H1 (cell line): ENCODE measurements around the gene GLB1L2.

Source experiments
- ATF3 ChIP-seq: IDR thresholded peaks from 2 replicates; pipeline ENCODE4 v1.6.1; 2011; ENCODE audit warnings: low read depth, mild to moderate bottlenecking, low read length; ENCODE audit not compliant: insufficient read depth
- CEBPB ChIP-seq: IDR thresholded peaks from 2 replicates; pipeline ENCODE4 v1.6.1; 2012; ENCODE audit warnings: low read depth, low read length
- CREB1 ChIP-seq: IDR thresholded peaks from 2 replicates; pipeline ENCODE4 v1.6.1; 2012; ENCODE audit warnings: inconsistent platforms
- CTCF ChIP-seq, 3 experiments: IDR thresholded peaks; 1 replicate in 2 of 3; 2 replicates in 1 of 3; pipeline versions ENCODE4 v1.5.1 to v1.6.1; 2011; ENCODE audit warnings: low read length in 3 of 3, mild to moderate bottlenecking in 3 of 3, inconsistent platforms in 2 of 3, low read depth in 1 of 3, moderate library complexity in 1 of 3; ENCODE audit not compliant: insufficient read depth in 1 of 3; ENCODE audit errors: control extremely low read depth in 1 of 3
- E2F6 ChIP-seq: IDR thresholded peaks from 2 replicates; pipeline ENCODE4 v1.6.1; 2012; ENCODE audit warnings: inconsistent platforms
- EGR1 ChIP-seq: IDR thresholded peaks from 2 replicates; pipeline ENCODE4 v1.6.1; 2011; ENCODE audit warnings: low read depth, low read length, borderline replicate concordance
- EP300 ChIP-seq, 2 experiments: IDR thresholded peaks; 1 replicate in 1 of 2; 2 replicates in 1 of 2; pipeline ENCODE4 v1.6.1; 2011 to 2012; ENCODE audit warnings: low read depth in 2 of 2, low read length in 2 of 2, mild to moderate bottlenecking in 2 of 2, borderline replicate concordance in 1 of 2, inconsistent platforms in 1 of 2, moderate library complexity in 1 of 2
- GABPA ChIP-seq: IDR thresholded peaks from 2 replicates; pipeline ENCODE4 v1.6.1; 2011; ENCODE audit warnings: mild to moderate bottlenecking, low read length, moderate library complexity, borderline replicate concordance; ENCODE audit not compliant: insufficient read depth
- MAFK ChIP-seq: IDR thresholded peaks from 2 replicates; pipeline ENCODE4 v1.6.1; 2012; ENCODE audit warnings: low read depth, mild to moderate bottlenecking, improper control_type of control experiment, low read length
- POLR2A ChIP-seq, 2 experiments: IDR thresholded peaks; 1 replicate in 1 of 2; 2 replicates in 1 of 2; pipeline ENCODE4 v1.6.1; 2011; ENCODE audit warnings: low read depth in 2 of 2, low read length in 2 of 2, mild to moderate bottlenecking in 2 of 2; ENCODE audit errors: control extremely low read depth in 1 of 2
- RAD21 ChIP-seq, 2 experiments: IDR thresholded peaks in 1 of 2; conservative IDR thresholded peaks in 1 of 2; 2 replicates each; pipeline ENCODE4 v1.6.1; 2011; ENCODE audit warnings: low read depth in 2 of 2, low read length in 2 of 2, improper control_type of control experiment in 1 of 2, inconsistent platforms in 1 of 2, mild to moderate bottlenecking in 1 of 2, moderate library complexity in 1 of 2
- SIX5 ChIP-seq: IDR thresholded peaks from 2 replicates; pipeline ENCODE4 v1.6.1; 2011; ENCODE audit warnings: mild to moderate bottlenecking, low read depth, low read length
- TAF7 ChIP-seq: optimal IDR thresholded peaks from 2 replicates; pipeline ENCODE3; 2011; ENCODE audit warnings: low read depth, mild to moderate bottlenecking, inconsistent platforms, low read length, moderate library complexity, borderline replicate concordance
- TEAD4 ChIP-seq: IDR thresholded peaks from 2 replicates; pipeline ENCODE4 v1.6.1; 2012; ENCODE audit warnings: low read depth, low read length, inconsistent platforms, mixed read lengths

- TF ChIP-seq EGR1 (no peak), ATF3 (no peak), CEBPB (no peak), SIX5 (no peak), MAFK (no peak), E2F6 (no peak), RAD21 (IDR thresholded peaks at IDR 0.05 in 1 of 2, conservative IDR thresholded peaks at IDR 0.05 in 1 of 2; ENCODE audit: low read depth in 2 of 2, low read length in 2 of 2) (no peak), CTCF (IDR thresholded peaks at IDR 0.05; ENCODE audit: control extremely low read depth in 1 of 3, insufficient read depth in 1 of 3, low read depth in 1 of 3, low read length in 3 of 3) (no peak), GABPA (no peak), CREB1 (no peak), POLR2A (IDR thresholded peaks at IDR 0.05; ENCODE audit: control extremely low read depth in 1 of 2, low read depth in 2 of 2, low read length in 2 of 2) (no peak), EP300 (IDR thresholded peaks at IDR 0.05; ENCODE audit: borderline replicate concordance in 1 of 2, low read depth in 2 of 2, low read length in 2 of 2) (no peak), TAF7 (no peak), TEAD4 (no peak)
These were observed 17.5 kb downstream of the GLB1L2 start for GRCh38 chr11:134349109-134349801.
